MCF 10A (cell line): ENCODE measurements around the gene XCL1. TPM values are rescaled to one million over a fixed set of nuclear protein-coding genes. Genes with fewer than 3 reads are reported as not detected.

Source experiments
- BruUV-seq: library from RNA; stranded (reverse); fragments of 400-500 nt; replicated peaks from 2 replicates; lab custom pipeline; 2021; lab: Mats Ljungman, UMichigan
- CTCF ChIA-PET: fragments of 300-600 bp; sonication (Branson Sonifier 250); formaldehyde crosslinking; extraction: SDS; loops from one replicate; lab custom pipeline; 2021; ENCODE audit warnings: antibody characterized with exemption, inconsistent platforms; lab: Yijun Ruan, JAX
- POLR2A ChIA-PET: fragments of 300-600, 350-650 bp; sonication (Branson Sonifier 250); formaldehyde crosslinking; extraction: SDS; loops from one replicate; lab custom pipeline; 2020; ENCODE audit warnings: antibody characterized with exemption, inconsistent platforms; lab: Yijun Ruan, JAX
- DNase-seq: peaks from one replicate; pipeline ENCODE4 v3.0.0-alpha.2; 2018; ENCODE audit not compliant: unreplicated experiment
- H3K27ac Mint-ChIP-seq: one replicate; pipeline ENCODE4 v1.8.0; 2022; ENCODE audit warnings: mild to moderate bottlenecking, low read depth, mixed read lengths; ENCODE audit not compliant: unreplicated experiment
- H3K27me3 Mint-ChIP-seq: one replicate; pipeline ENCODE4 v1.8.0; 2022; ENCODE audit warnings: mixed read lengths; ENCODE audit not compliant: insufficient read depth, unreplicated experiment
- H3K36me3 Mint-ChIP-seq: one replicate; pipeline ENCODE4 v1.8.0; 2022; ENCODE audit warnings: mild to moderate bottlenecking, moderate library complexity, mixed read lengths; ENCODE audit not compliant: insufficient read depth, unreplicated experiment
- H3K4me1 Mint-ChIP-seq: one replicate; pipeline ENCODE4 v1.8.0; 2022; ENCODE audit warnings: mixed read lengths; ENCODE audit not compliant: insufficient read depth, unreplicated experiment
- H3K4me3 Mint-ChIP-seq: one replicate; pipeline ENCODE4 v1.8.0; 2022; ENCODE audit warnings: mild to moderate bottlenecking, moderate library complexity, mixed read lengths; ENCODE audit not compliant: unreplicated experiment
- H3K9me3 Mint-ChIP-seq: one replicate; pipeline ENCODE4 v1.8.0; 2022; ENCODE audit warnings: mixed read lengths; ENCODE audit not compliant: unreplicated experiment
- intact Hi-C: fragments of 100-400 bp; cut with micrococcal nuclease; formaldehyde crosslinking; loops from 2 replicates; pipeline ENCODE4 v1.14.1; 2022
- total RNA-seq: library from RNA; stranded (reverse); gene quantifications from 2 replicates; pipeline ENCODE4 v1.2.3, GENCODE V29; 2022
- TF ChIP-seq, protein P1 (sequence below): fragments of 200-600 bp; IDR thresholded peaks from one replicate; pipeline ENCODE4 v1.8.0; 2022; ENCODE audit warnings: antibody characterized with exemption, mild to moderate bottlenecking; ENCODE audit not compliant: unreplicated experiment

The XCL1 gene
- total RNA-seq, 1 experiment from 2014 or later: not detected

DNA sequence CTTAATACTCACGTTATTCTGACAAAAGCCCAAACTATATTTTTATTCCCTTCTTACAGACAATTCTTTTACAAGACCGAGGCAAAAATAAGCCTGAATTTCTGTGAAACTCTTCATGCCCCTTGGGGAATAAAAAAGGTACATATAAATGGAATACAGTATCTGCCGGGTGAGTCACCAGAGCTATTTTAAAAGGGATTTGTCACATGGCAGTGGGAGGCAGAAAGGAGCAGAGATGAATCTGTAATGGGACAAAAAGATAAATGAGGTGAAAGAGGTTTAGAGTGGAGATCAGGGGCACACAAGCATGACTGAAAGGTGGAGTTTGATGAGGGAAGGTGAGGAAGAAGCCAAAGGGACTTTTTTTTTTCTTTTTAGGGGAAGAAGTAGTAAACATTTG is 8.8 kb downstream of the XCL1 start:
- no TSS peak for BruUV-seq
- peak; percentile 49 for DNase-seq

DNA sequence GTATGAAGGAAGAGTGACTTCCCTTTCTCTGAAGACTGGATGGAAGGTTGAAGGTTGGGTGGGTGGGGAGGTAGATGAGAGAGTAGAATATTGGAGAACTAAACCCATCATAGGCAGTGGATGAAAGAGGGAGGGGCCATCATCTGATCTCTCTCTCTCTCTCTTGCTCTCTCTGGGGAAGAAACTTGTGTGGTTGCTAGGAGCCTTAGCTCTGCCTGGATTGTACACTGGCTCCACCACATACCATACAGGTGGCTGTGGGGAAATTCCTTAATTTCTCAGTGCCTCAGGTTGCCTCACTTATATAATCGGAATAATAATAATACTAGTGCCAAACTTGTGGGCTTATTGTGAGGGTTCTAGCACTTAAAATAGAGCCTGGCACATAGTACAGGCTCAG is 9.5 kb downstream of the XCL1 start:
- Mint-ChIP-seq H3K4me3 (no peak overlapping the region), H3K27ac (no peak overlapping the region), H3K9me3 (peaks cover 6% of the 10 kb centered on the region), H3K27me3 (no peaks in the 10 kb centered on the region), H3K36me3 (no peaks in the 10 kb centered on the region), H3K4me1 (peaks cover 12% of the 10 kb centered on the region)
- DNase-seq: no peak
- TF ChIP-seq, protein P1, sequence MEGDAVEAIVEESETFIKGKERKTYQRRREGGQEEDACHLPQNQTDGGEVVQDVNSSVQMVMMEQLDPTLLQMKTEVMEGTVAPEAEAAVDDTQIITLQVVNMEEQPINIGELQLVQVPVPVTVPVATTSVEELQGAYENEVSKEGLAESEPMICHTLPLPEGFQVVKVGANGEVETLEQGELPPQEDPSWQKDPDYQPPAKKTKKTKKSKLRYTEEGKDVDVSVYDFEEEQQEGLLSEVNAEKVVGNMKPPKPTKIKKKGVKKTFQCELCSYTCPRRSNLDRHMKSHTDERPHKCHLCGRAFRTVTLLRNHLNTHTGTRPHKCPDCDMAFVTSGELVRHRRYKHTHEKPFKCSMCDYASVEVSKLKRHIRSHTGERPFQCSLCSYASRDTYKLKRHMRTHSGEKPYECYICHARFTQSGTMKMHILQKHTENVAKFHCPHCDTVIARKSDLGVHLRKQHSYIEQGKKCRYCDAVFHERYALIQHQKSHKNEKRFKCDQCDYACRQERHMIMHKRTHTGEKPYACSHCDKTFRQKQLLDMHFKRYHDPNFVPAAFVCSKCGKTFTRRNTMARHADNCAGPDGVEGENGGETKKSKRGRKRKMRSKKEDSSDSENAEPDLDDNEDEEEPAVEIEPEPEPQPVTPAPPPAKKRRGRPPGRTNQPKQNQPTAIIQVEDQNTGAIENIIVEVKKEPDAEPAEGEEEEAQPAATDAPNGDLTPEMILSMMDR: no peak
- ChIA-PET CTCF (interaction anchor here (0.6 to 10.7 kb wide), 4 partner anchors 17 to 891 kb away, joined by 3 to 99 read pairs (median 6); no protein-coding TSS in a partner anchor), POLR2A (interaction anchor here (0.5 to 0.6 kb wide), 2 partner anchors 212 to 244 kb away, joined by 3 to 4 read pairs; no protein-coding TSS in a partner anchor)
- intact Hi-C loops: no loop called here
- no TSS peak for BruUV-seq

More for the DNA sequence above, 8.8 kb downstream of the XCL1 start:
- H3K4me1 Mint-ChIP-seq: peaks cover 12% of the 10 kb centered on the region
- peaks cover 6% of the 10 kb centered on the region for H3K9me3 Mint-ChIP-seq
- no peaks in the 10 kb centered on the region for H3K27me3 Mint-ChIP-seq
- TF ChIP-seq, protein P1: no peak
- ChIA-PET CTCF (interaction anchor here (0.6 to 10.7 kb wide), 5 partner anchors 15 to 524 kb away, joined by 3 to 99 read pairs (median 4); no protein-coding TSS in a partner anchor), POLR2A (interaction anchor here (0.7 to 1.5 kb wide), 4 partner anchors 9 to 359 kb away, joined by 3 to 4 read pairs (median 3); partner anchors contain the start of gene SFT2D2)
- no peak overlapping the region for H3K4me3 Mint-ChIP-seq
- intact Hi-C loops: no loop called here
- no peak overlapping the region for H3K27ac Mint-ChIP-seq
- H3K36me3 Mint-ChIP-seq: no peaks in the 10 kb centered on the region

DNA sequence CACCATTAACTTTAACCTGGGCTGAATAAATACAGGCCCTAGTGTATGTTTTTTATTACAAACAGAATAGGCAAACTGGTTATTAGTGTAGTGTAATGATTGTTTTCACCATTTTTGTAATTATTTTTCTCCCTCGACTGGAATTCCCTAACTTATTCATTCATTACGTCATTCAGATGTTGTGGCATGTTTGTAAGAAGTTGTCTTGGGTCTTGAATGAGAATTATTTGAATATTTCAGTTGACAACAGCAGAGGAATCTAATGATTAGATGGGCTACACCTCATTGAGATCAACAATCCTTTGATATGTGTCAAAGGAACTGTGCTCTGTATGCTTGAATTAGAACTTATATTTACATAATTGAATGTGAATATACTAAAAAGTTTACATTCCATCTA is 12.8 kb downstream of the XCL1 start:
- H3K4me3 Mint-ChIP-seq: no peak overlapping the region

DNA sequence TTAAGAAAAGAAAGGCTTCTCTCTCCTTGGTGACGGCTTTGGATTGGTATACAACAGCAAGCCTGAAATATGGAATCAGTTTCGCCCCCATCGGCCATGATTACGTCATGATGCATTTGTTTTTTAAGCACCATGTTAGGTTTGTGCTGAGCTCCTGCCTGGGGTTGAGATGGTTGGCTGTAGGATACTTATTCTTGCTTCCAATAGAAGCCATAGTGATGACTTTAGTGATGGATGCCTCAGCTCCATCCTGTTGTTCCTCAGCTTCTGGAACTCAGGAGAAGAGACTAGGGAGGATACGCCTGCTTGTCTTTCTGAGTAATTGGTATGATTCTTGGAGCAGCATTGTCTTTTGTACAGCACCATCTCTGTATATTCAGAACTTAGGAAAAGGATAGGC is 14.7 kb downstream of the XCL1 start:
- intact Hi-C loops: no loop called here
- Mint-ChIP-seq H3K4me3 (no peak overlapping the region), H3K9me3 (peaks cover 6% of the 10 kb centered on the region), H3K27ac (no peak overlapping the region), H3K27me3 (no peaks in the 10 kb centered on the region), H3K4me1 (no peaks in the 10 kb centered on the region), H3K36me3 (no peaks in the 10 kb centered on the region)
- DNase-seq: no peak
- CTCF ChIA-PET: interaction anchor here (0.6 to 2.7 kb wide), 3 partner anchors 12 to 771 kb away, joined by 4 to 18 read pairs (median 8); no protein-coding TSS in a partner anchor
- BruUV-seq: no TSS peak
- TF ChIP-seq, protein P1: no peak
- POLR2A ChIA-PET: interaction anchor here (1.1 kb wide), 1 partner anchor 151 kb away, joined by 3 read pairs; no protein-coding TSS in a partner anchor

More for the DNA sequence above, 12.8 kb downstream of the XCL1 start:
- H3K9me3 Mint-ChIP-seq: peaks cover 6% of the 10 kb centered on the region
- CTCF ChIA-PET: interaction anchor here (0.9 to 2.7 kb wide), 3 partner anchors 10 to 247 kb away, joined by 3 to 18 read pairs (median 5); no protein-coding TSS in a partner anchor
- H3K27me3 Mint-ChIP-seq: no peaks in the 10 kb centered on the region
- H3K4me1 Mint-ChIP-seq: peaks cover 12% of the 10 kb centered on the region
- POLR2A ChIA-PET: interaction anchor here (0.6 kb wide), 1 partner anchor 783 kb away, joined by 3 read pairs; no protein-coding TSS in a partner anchor
- TF ChIP-seq, protein P1: no peak
- DNase-seq: no peak
- intact Hi-C loops: no loop called here
- no peaks in the 10 kb centered on the region for H3K36me3 Mint-ChIP-seq
- no TSS peak for BruUV-seq
- no peak overlapping the region for H3K27ac Mint-ChIP-seq
